Fibroblast of lung (primary cell): ENCODE data around the gene OAT.

Source experiments
- EZH2 ChIP-seq: IDR thresholded peaks from 2 replicates; pipeline ENCODE4 v1.5.1; 2012; ENCODE audit warnings: low read length, control low read depth, mild to moderate bottlenecking; ENCODE audit errors: missing control alignments
- TF ChIP-seq, protein P1 (sequence below), 2 donors: IDR thresholded peaks in 1 of 2; conservative IDR thresholded peaks in 1 of 2; 1 replicate in 1 of 2; 2 replicates in 1 of 2; pipeline ENCODE4 v1.5.1; 2011 to 2012; ENCODE audit warnings: low read length in 2 of 2, control low read depth in 1 of 2, inconsistent platforms in 1 of 2, low read depth in 1 of 2, mild to moderate bottlenecking in 1 of 2

DNA sequence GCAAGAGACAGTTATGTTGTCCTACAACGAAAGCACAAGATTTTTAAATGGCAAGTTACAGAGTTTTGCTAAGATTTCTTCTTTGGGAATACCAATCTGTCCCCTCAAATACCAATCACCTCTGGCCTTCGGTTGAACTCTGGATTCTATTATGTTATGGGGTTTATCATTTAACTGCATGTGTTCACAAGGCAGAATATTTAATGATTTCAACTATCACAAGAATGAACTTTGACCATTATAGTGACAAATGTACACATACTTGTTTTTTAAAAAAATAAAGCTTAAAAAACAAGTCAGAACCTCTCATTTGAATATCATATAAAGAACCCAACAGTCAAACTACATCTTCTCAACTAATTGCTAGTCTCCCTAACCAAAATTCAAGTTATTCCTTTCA is 11.3 kb downstream of the OAT start:
- TF ChIP-seq, protein P1, sequence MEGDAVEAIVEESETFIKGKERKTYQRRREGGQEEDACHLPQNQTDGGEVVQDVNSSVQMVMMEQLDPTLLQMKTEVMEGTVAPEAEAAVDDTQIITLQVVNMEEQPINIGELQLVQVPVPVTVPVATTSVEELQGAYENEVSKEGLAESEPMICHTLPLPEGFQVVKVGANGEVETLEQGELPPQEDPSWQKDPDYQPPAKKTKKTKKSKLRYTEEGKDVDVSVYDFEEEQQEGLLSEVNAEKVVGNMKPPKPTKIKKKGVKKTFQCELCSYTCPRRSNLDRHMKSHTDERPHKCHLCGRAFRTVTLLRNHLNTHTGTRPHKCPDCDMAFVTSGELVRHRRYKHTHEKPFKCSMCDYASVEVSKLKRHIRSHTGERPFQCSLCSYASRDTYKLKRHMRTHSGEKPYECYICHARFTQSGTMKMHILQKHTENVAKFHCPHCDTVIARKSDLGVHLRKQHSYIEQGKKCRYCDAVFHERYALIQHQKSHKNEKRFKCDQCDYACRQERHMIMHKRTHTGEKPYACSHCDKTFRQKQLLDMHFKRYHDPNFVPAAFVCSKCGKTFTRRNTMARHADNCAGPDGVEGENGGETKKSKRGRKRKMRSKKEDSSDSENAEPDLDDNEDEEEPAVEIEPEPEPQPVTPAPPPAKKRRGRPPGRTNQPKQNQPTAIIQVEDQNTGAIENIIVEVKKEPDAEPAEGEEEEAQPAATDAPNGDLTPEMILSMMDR (conservative IDR thresholded peaks at IDR 0.05 in 1 of 2, IDR thresholded peaks at IDR 0.05 in 1 of 2; ENCODE audit: low read depth in 1 of 2, low read length in 2 of 2), result no peak
- no peak for TF ChIP-seq EZH2
